SU-DHL-6 (cell line): ENCODE results near the gene TYW3.

Experiments used
- EZH2phosphoT487 ChIP-seq: fragments of 200-600 bp; sonication (generic), shearing (Covaris generic); conservative IDR thresholded peaks from 2 replicates; pipeline ENCODE4 v1.6.1; 2018; ENCODE audit warnings: mild to moderate bottlenecking, antibody characterized with exemption, low read length, moderate library complexity, mixed read lengths
- TF ChIP-seq, protein P1 (sequence below): fragments of 200-600 bp; sonication (generic); IDR thresholded peaks from one replicate; pipeline ENCODE4 v1.5.1; 2017; ENCODE audit warnings: antibody characterized with exemption, mild to moderate bottlenecking, low read length, moderate library complexity; ENCODE audit not compliant: insufficient read depth, poor library complexity, severe bottlenecking

- TF ChIP-seq, protein P1, sequence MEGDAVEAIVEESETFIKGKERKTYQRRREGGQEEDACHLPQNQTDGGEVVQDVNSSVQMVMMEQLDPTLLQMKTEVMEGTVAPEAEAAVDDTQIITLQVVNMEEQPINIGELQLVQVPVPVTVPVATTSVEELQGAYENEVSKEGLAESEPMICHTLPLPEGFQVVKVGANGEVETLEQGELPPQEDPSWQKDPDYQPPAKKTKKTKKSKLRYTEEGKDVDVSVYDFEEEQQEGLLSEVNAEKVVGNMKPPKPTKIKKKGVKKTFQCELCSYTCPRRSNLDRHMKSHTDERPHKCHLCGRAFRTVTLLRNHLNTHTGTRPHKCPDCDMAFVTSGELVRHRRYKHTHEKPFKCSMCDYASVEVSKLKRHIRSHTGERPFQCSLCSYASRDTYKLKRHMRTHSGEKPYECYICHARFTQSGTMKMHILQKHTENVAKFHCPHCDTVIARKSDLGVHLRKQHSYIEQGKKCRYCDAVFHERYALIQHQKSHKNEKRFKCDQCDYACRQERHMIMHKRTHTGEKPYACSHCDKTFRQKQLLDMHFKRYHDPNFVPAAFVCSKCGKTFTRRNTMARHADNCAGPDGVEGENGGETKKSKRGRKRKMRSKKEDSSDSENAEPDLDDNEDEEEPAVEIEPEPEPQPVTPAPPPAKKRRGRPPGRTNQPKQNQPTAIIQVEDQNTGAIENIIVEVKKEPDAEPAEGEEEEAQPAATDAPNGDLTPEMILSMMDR = no peak
- no peak for TF ChIP-seq EZH2phosphoT487
Measured at GRCh38 chr1:74780594-74780993, 47.6 kb downstream of the TYW3 start.
